Stimulated activated CD4-positive, alpha-beta T cell treated with anti-CD3 and anti-CD28 coated beads, TNF-alpha, amount 100 ng/mL, for 4 hours (primary cell): ENCODE measurements around the gene KLRC4.
"Not testable (repeated sequence)": the region's sequence is repeated elsewhere in the genome, so short reads cannot be mapped to it uniquely, and the experiment has no call there.

Experiments
- DNase-seq, 3 experiments: peaks; one replicate each; pipeline ENCODE4 v3.0.0-alpha.2; 2020; ENCODE audit warnings: low read depth in 3 of 3

KLRC4 gene

DNA sequence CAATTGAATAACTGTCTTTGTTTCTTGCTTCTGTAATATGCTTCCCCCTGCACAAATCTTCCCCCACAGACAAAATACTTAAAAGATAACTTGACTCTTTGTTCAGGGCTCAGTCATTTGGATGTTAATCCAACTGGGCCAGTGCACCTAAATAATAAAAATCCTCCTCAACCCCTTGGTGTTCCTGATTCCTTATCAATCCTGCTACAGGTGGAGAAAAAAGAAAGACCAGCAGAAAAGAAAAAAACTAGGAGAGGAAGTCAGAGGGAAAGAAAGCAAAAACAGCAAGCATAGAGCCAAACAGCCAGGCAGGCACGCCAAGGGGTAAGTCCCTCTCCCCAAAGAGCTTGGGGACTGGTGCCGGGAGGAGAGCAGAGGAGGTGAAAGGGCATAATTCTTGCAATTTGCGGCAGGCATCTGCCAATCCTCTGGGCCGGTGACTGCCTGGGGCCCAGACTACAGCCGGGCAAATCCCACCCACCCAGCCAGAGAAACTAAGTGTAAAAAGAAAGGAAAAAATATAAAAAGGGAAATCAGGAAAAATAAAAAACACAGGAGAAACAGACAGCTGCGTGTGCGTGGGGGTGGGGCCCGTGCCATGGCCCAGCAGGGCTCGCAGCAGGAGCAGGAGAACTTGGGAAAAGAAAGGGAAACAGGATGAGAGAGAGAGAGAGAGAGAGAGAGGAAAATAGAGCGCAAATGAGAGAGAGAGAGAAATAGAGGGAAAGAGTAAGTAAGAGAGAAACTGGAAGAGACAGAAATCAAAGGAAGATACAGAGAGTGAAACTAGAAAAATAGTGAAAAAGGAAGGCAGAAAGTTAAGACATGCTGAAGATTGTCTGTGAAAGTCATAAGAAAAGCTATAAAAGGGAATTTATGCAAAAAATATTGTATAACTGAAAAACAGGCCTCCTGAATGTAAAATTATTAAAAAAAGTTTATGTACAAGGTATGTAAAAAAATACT lies 41.1 kb downstream of the KLRC4 start:
- DNase-seq, result no peak

DNA sequence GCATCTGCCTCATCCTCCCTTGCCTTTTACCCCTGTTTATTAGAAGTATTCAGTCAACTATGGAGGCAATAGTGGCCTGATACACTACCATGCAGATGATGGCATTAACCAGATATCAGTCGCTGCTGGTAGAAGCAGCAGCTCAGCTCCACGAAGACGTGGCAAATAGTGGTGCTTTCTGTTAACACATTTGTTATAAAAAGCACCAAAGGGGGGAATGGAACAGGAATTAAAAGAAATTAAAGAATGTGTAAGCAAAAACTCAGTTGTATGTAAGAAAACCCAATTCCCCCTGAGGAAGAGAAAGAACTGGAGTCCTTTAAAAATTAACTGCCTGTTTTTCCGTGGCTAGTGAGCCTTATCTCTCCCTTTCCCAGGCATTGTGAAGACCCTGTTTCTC lies 41.8 kb downstream of the KLRC4 start:
- DNase-seq, result not testable (repeated sequence)

DNA sequence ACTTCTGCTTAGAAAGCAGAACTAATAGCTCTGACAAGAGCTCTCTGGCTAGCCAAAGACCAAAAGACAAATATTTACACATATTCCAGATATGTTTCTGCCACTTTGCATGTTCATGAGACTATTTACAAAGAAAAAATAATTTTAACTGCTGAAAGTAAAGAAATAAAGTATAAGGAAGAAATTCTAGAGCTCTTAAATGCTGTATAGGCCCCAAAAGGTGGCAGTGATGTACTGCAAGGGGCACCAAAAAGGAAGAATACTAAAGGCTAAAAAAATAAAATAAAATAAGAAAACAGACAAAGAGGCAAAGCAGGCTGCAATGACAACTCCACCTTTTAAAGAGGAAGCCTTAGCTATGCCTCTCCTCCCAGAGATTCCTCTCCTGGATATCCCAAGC lies 42.7 kb downstream of the KLRC4 start:
- no peak for DNase-seq

DNA sequence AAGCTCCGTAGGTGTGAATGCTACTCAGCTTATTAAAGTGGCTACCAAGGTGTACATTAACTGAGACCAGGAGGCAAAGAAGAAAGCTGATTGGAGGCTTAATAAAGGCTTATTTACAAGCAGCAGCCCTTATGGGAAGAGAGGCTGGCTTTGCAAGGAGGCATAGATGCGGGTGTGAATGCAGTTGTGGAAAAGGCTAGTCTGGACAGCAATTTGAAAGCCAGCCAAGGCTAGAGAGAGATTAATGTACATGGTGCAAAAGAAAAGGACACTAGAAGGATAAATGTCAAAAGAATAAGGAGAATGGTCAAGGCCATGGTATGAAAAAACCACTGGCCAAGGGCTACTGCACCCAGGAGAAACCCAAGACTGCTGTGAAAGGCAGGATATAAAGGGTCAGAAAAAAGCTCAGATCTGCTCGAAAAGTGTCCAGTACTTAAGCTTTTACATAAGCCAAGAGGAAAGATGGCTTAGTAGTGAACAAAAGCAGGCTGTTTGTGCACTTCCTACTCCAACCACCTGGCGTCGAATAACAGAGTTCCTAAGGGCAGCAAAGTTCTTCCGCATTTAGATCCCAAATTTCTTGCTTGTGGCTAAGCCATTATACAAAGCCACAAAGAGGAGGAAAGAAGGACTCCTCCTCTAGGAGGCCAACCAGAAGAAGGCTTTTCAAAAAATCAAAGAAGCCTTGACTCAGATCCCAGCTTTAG lies 43.7 kb downstream of the KLRC4 start:
- no peak for DNase-seq

DNA sequence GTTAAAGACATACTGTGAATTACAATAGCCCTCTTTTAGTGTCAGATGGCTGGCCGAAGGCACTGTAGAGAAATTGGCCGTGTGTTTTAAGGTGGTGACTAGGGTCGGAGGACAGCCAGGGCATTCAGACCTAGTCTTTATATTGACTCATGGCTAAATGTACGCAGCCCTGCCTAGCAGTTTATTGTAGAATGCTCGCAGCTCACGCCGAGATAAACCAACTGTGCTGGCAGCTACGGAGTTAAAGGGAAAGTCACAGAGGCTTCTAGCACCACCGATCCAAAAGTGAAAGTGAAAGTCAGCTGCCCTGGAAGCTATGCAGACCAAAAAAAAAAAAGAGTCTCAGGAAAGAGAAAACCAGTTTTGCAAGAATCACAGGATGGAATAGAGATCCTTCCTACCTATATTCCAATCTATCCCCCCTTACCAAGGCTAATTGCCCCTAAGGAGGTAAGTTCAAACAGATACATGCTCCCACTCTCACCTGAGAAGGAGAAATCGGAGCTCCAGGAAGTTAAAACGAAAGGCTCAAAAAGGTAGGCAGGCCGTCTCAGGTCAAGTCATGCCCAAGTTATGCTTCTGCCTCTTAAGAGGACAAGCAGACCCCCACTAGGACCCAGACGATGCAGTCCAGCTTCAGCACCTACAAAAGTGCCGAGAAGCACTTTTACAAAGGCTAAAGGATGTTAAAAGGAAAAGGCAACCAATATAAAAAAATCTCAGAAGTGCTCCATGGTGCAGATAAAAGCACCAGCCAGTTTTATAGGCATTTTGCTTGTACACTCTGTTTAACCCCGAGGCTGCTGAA lies 44.5 kb downstream of the KLRC4 start:
- peak; percentile 18 to 40 (median 38) for DNase-seq

DNA sequence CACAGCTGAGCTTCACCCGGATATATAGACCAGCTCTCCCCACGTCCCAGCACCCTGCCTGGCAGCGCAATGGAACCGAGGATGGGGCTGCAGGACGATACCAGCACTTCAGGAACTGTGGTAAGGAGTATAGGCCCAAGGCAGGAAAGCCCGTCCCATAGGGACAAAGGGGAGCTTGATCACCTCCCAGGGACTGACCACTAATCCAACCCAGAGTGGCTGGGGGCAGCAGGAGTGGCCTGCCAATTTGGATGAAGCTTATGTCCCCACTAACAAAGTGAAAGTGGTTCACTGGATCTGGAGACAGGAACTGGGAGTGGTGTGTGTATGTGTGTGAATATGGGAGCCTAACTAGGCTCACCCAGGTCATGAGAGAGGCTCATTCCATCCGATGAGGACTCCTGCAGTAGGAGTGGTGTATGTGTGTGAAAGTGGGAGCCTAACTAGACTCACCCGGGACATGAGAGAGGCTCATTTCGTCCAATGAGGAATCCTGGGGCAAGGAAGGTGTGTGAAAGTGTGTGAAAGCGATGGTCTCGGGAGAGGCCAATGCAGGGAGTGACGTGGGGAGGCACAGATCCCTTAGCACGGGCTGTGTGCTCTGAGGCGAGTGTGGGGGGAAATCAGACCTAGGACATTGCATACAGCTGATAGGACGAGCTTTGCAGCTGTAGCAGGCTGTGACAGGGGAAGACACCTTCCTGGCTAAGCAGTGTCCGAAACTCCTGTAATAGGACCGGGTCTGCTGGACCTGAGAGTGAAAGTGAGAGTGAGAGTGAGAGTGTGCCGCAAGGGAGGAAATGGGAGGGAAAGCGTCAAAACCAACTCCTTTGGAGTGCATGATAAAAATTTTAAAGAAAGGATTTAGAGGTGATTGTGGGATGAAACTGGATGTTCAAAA lies 45.4 kb downstream of the KLRC4 start:
- DNase-seq, result no peak

DNA sequence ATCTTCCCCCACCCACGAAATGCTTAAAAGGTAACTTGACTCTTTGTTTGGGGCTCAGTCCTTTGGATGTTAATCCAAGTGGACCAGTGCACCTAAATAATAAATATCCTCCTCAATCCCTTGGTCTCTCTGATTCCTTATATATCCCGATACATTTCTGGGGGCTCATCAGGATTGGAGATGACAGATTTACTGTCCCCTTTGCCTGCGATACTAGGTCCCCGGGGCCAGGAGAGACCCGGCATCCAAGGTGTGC lies 46.0 kb downstream of the KLRC4 start:
- no peak for DNase-seq

DNA sequence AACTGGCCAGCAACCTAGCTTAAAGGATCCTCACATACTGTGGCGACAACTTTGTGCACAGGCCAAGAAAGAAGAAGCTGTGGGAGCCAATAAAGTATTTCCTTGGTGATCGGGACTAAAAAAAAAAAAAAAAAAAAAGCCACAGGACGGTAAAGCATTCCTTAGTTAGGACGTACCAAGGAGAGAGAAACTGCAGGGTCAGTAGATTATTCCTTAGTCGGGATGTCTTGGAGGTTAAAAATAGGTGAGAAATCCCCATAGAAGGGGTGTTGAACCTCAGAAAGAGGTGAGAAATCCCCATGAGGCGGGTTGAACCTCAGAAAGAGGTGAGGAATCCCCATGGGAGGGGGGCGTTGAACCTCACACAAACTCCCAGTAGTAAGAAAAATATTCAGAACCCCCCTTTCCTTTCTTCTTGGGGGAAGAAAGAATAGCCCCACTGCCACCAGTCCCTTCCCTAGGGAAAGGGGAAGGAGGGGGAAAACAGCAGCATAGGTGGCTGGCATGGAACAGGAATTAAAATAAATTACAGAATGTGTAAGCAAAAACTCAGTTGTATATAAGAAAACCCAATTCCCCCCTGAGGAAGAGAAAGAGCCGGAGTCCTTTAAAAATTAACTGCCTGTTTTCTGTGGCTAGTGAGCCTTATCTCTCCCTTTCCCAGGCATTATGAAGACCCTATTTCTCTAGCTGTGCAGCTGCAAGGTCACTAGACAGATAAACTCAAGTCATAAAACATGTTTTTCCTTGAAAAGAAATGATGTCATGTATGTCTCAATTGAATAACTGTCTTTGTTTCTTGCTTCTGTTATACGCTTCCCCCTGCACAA lies 46.5 kb downstream of the KLRC4 start:
- no peak for DNase-seq

DNA sequence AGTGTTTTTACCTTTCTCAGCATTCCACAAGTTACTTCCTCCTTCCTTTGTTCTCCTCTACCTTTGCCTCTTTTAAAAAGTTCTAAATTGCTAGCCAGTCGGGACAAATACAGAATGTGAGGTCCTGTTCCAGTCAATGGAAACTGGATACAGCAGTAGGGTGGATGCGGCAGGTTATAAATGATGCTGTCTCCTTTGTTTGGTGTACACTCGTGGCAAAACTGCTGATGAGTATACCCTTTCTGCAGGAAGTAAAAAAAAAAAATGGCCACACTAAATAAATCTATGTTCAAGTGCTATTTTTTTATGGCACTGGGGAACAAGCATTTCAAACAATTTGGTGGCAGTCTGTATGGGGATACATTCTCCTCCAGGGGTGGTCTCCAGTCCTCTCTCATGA lies 47.2 kb downstream of the KLRC4 start:
- DNase-seq, result no peak

DNA sequence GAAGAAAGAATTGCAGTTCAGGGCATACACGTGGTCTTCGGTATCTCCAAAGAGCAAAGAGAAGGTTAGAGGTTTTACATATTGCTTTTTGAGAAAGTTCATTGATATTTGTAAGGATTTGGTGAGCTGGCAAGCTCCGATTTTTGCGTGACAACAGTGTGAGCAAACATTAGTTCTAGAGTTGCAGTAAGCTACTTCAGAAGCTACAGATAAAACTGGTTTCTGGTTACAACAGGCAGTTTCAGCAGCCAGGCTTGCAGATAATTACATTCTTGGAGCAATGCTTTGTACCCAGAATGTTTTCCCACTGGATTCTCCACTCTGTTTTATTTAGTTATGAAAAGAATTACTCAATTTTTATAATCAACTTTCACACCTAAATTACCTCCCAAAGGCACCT lies 47.9 kb downstream of the KLRC4 start:
- no peak for DNase-seq

DNA sequence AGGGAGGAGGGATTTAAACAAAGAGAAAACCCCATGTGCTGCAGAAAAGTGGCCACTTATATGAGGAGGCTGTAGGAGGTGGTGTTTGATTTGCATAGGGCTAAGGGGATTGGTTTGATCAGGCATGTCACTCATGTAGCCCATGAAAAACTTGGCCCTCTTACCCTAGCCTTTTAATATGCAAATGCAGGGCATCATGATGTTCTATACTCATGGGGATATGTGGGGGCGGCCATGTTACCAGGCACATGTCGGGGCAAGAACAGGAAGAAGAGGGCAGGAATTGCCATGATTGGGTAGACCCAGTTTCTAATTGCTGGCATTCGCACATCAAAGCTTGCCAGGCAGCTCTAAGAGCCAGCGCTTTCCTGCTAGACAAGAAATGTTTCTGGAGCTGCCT lies 48.5 kb downstream of the KLRC4 start:
- no peak for DNase-seq

DNA sequence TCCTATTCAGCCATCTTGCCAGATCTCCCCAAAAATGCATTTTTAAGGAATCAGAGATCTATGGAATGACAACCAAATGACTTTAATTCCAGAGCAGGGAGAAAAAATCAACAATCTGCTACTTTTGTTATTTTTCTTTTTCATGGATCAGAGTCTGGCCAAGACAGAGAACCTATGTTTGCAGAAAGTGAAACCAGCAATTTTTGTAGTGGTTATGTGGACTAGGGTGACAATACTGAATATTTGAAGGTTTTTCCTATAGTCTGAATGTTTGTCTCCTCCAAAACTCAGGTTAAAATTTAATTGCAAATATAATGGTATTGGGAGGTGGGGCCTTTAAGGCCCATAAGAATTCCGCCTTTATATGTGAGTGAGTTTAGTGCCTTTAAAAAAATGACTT lies 50.6 kb downstream of the KLRC4 start:
- DNase-seq, result no peak

DNA sequence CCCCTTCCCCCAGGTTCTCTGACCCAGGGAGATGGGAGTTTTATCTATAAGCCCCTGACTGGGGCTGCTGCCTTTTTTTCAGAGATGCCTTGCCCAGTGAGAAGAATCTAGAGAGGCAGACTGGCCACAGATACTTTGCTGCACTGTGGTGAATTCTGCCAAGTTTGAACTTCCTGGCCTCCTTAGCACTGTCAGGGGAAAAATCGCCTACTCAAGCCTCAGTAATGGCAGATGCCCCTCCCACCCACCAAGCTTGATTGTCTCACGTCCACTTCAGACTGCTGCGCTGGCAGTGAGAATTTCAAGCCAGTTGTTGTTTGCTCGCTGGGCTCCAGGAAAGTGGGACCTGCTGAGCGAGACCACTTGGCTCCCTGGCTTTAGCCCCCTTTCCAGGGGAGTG lies 51.4 kb downstream of the KLRC4 start:
- DNase-seq, result no peak
